Immature natural killer cell (primary cell): ENCODE data around the gene FBXL20. TPM values are rescaled to one million over a fixed set of nuclear protein-coding genes. Genes with fewer than 3 reads are reported as not detected.
A peak's percentile ranks its signal among the peaks of the same experiment; 100 is the strongest.

Experiments used
- DNase-seq, 3 donors: peaks; one replicate each; pipeline ENCODE4 v3.0.0; 2022; ENCODE audit warnings: mixed read lengths in 1 of 3
- H3K27ac Mint-ChIP-seq, 6 donors: one replicate each; pipeline ENCODE4 v1.8.0; 2020; ENCODE audit warnings: mixed read lengths in 6 of 6, mild to moderate bottlenecking in 5 of 6, inconsistent platforms in 4 of 6, moderate library complexity in 3 of 6
- H3K27me3 Mint-ChIP-seq, 3 donors: one replicate each; pipeline ENCODE4 v1.8.0; 2020 to 2021; ENCODE audit warnings: low read depth in 3 of 3, mild to moderate bottlenecking in 3 of 3, mixed read lengths in 3 of 3, moderate library complexity in 3 of 3, inconsistent platforms in 1 of 3
- H3K36me3 Mint-ChIP-seq, 3 donors: one replicate each; pipeline ENCODE4 v1.8.0; 2020; ENCODE audit warnings: mixed read lengths in 3 of 3, inconsistent platforms in 2 of 3, mild to moderate bottlenecking in 2 of 3
- H3K4me1 Mint-ChIP-seq, 2 donors: one replicate each; pipeline ENCODE4 v1.8.0; 2020; ENCODE audit warnings: inconsistent platforms in 2 of 2, mild to moderate bottlenecking in 2 of 2, mixed read lengths in 2 of 2, moderate library complexity in 1 of 2
- H3K4me3 Mint-ChIP-seq, 5 donors: one replicate each; pipeline ENCODE4 v1.8.0; 2020; ENCODE audit warnings: mild to moderate bottlenecking in 5 of 5, mixed read lengths in 5 of 5, inconsistent platforms in 3 of 5, moderate library complexity in 3 of 5
- H3K9me3 Mint-ChIP-seq, 6 donors: one replicate each; pipeline ENCODE4 v1.8.0; 2020; ENCODE audit warnings: mild to moderate bottlenecking in 6 of 6, mixed read lengths in 6 of 6, inconsistent platforms in 4 of 6, moderate library complexity in 3 of 6
- polyA plus RNA-seq, 3 donors: library from polyadenylated mRNA; unstranded; fragments of 300-500 nt; fragmentation: Illumina TruSeq; gene quantifications; one replicate each; pipeline ENCODE4 v1.2.3, GENCODE V29; 2021

Gene FBXL20
- polyA plus RNA-seq, 3 donors from 2014 or later = 0.55 to 4.9 (median 2.4) TPM

GRCh38 chr17:39246274-39246673, 155.2 kb downstream of the FBXL20 start:
- no peaks in the 10 kb centered on the region for H3K36me3 Mint-ChIP-seq
- H3K9me3 Mint-ChIP-seq = no peaks in the 10 kb centered on the region
- no peak overlapping the region for H3K4me3 Mint-ChIP-seq
- no peak for DNase-seq
- peaks cover 2 to 11% (median 2%) of the 10 kb centered on the region in 3 donors for H3K27me3 Mint-ChIP-seq
- H3K27ac Mint-ChIP-seq = no peak overlapping the region
- peaks cover 9 to 12% of the 10 kb centered on the region in 2 donors for H3K4me1 Mint-ChIP-seq

DNA sequence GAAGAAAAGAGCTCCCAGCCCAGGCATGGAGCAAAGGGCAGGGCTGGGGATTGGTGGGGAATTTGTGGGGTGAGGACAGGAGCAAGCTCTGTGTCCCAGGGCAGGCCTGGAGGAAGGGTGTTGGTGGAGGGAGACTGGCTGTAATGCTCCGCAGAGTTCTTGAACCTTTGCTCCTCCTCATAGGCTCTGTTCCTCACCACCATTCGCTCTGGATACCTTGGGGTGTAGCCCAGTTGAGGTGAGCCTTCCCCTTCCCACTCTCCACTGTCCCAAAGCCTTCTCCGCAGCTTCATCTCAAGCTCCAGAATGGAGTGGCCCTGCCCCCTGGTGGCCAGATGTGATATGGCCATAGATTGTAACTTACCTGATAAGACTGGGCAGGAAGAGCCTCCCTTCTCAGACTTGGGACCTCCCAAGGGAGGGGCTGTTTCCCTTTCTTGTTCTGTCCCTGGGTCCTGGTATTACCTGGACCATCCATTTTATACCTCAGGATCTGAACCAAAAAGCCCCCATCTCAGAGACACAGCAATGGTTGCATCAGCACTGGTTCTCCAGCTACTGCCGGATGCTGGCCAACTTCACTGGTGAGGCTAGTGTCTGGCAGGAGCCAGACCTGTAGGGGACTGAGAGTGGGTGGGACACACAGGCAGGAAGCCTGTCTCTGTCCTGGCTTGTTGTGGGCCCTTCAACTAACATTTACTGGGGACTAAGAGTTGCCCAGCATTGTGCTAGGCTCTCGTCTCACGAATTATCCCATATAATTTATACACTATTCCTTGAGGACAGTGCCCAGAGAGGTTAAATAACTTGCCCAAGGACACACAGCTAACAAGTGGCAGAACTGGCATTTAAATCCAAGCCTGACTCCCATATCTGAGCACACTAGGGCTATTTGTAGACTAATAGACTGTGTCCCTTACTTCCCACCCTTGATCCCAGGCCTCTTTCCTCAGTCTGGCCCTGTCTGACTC, 156.5 kb downstream of the FBXL20 start:
- H3K9me3 Mint-ChIP-seq = no peaks in the 10 kb centered on the region
- H3K27me3 Mint-ChIP-seq = peaks cover 2 to 13% (median 2%) of the 10 kb centered on the region in 3 donors
- H3K4me3 Mint-ChIP-seq = peak overlapping the region in 3 of 5 donors; percentile 7 to 67 (median 44)
- H3K36me3 Mint-ChIP-seq = no peaks in the 10 kb centered on the region
- peak; percentile 72 to 78 (median 76) for DNase-seq
- H3K4me1 Mint-ChIP-seq = peaks cover 9 to 14% of the 10 kb centered on the region in 2 donors
- H3K27ac Mint-ChIP-seq = peak overlapping the region in 2 of 6 donors; percentile 33 to 78

DNA sequence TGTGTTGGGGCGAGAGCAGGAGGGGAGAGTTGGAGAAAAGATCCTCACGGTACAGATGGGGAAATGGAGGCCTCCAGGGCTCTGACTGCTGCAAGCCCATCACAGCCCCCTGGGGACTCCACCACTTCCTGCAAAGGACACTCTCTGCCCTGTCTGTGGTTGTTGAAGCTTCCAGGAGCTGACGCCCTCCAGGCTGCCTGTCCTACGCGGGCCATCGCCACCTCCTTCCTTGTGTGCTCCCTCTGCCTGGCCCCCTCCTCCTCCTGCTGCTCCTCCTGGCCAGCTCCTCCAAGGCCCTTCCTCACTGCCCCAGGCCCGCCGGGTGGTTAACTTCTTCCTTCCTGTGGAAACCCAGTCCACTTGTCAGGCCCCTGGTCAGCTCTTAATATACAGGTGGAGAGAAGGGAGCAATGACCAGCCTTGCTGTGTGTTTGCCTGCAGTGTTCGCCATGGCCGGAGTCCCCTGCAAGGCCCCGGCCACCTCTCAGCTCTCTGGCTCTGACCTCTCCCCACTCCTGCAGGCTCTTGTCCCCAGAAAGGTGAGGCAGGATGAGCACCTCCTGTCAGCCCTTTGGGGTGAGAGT, 157.3 kb downstream of the FBXL20 start:
- no peaks in the 10 kb centered on the region for H3K36me3 Mint-ChIP-seq
- peaks cover 15 to 22% of the 10 kb centered on the region in 2 donors for H3K4me1 Mint-ChIP-seq
- peaks cover 2 to 13% (median 2%) of the 10 kb centered on the region in 3 donors for H3K27me3 Mint-ChIP-seq
- no peak for DNase-seq
- H3K4me3 Mint-ChIP-seq = no peak overlapping the region
- no peaks in the 10 kb centered on the region for H3K9me3 Mint-ChIP-seq
- H3K27ac Mint-ChIP-seq = no peak overlapping the region

GRCh38 chr17:39243155-39243554, 158.3 kb downstream of the FBXL20 start:
- Mint-ChIP-seq H3K36me3 (no peaks in the 10 kb centered on the region), H3K27me3 (peaks cover 2 to 17% (median 7%) of the 10 kb centered on the region in 3 donors), H3K4me1 (peaks cover 24 to 31% of the 10 kb centered on the region in 2 donors), H3K9me3 (no peaks in the 10 kb centered on the region), H3K27ac (no peak overlapping the region), H3K4me3 (no peak overlapping the region)
- DNase-seq = no peak

GRCh38 chr17:39240631-39241030, 160.8 kb downstream of the FBXL20 start:
- Mint-ChIP-seq H3K9me3 (no peaks in the 10 kb centered on the region), H3K4me1 (peaks cover 27 to 33% of the 10 kb centered on the region in 2 donors), H3K27ac (peak overlapping the region in 1 of 6 donors; percentile 57), H3K27me3 (peaks cover 2 to 12% (median 7%) of the 10 kb centered on the region in 3 donors), H3K36me3 (no peaks in the 10 kb centered on the region), H3K4me3 (no peak overlapping the region)
- no peak for DNase-seq

GRCh38 chr17:39239640-39240314, 161.6 kb downstream of the FBXL20 start:
- DNase-seq = peak; percentile 38 to 47 (median 46)
- peaks cover 2 to 12% (median 7%) of the 10 kb centered on the region in 3 donors for H3K27me3 Mint-ChIP-seq
- H3K27ac Mint-ChIP-seq = peak overlapping the region in 4 of 6 donors; percentile 34 to 82 (median 44)
- H3K4me1 Mint-ChIP-seq = peaks cover 28 to 31% of the 10 kb centered on the region in 2 donors
- peak overlapping the region in 4 of 5 donors; percentile 9 to 55 (median 33) for H3K4me3 Mint-ChIP-seq
- H3K36me3 Mint-ChIP-seq = no peaks in the 10 kb centered on the region
- no peaks in the 10 kb centered on the region for H3K9me3 Mint-ChIP-seq

DNA sequence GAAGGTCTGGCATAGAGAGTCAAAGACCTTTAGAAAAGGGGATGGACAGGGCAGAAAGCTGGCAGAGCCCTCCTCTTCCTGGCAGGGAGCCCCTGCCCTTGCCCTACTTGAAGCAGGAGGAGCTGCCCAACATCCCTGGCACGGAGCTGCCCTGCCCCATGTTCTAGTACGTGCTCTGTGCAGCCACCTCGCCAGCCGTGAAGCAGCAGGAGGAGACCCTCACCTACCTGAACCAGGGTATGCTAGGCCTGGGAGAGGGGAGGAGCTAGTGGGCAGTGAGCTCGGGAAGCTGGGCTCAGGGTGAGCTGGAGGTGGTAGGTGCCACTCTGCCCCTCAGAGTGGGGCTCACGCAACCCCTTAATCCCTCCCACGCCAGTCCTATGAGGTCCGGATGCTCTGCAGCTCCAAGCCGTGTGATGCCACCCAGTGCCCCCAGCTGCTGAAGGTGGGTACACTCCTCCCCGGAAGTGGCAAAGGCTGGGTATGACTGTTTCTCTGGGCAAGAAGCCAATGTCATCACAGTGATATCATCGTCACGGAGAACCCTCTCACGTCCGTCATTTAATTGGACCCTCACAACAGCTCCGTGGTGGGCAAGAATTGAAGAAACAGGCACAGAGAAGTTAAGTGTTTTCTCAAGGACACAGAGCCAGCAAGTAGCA, 163.0 kb downstream of the FBXL20 start:
- peak overlapping the region; percentile 61 to 86 (median 79) for H3K4me3 Mint-ChIP-seq
- H3K9me3 Mint-ChIP-seq = no peaks in the 10 kb centered on the region
- H3K27ac Mint-ChIP-seq = peak overlapping the region; percentile 85 to 97 (median 92)
- no peaks in the 10 kb centered on the region for H3K36me3 Mint-ChIP-seq
- H3K27me3 Mint-ChIP-seq = peaks cover 0 to 7% (median 6%) of the 10 kb centered on the region in 3 donors
- peak; percentile 70 to 89 (median 71) for DNase-seq
- H3K4me1 Mint-ChIP-seq = peaks cover 19 to 21% of the 10 kb centered on the region in 2 donors

GRCh38 chr17:39237586-39237985, 163.8 kb downstream of the FBXL20 start:
- Mint-ChIP-seq H3K4me3 (no peak overlapping the region), H3K9me3 (no peaks in the 10 kb centered on the region), H3K27me3 (peaks cover 0 to 7% (median 6%) of the 10 kb centered on the region in 3 donors), H3K4me1 (peaks cover 19 to 21% of the 10 kb centered on the region in 2 donors), H3K27ac (peak overlapping the region in 2 of 6 donors; percentile 96 to 97), H3K36me3 (no peaks in the 10 kb centered on the region)
- DNase-seq = no peak

GRCh38 chr17:39236981-39237441, 164.4 kb downstream of the FBXL20 start:
- no peak overlapping the region for H3K4me3 Mint-ChIP-seq
- H3K27ac Mint-ChIP-seq = no peak overlapping the region

GRCh38 chr17:39236450-39236927, 164.9 kb downstream of the FBXL20 start:
- Mint-ChIP-seq H3K36me3 (no peaks in the 10 kb centered on the region), H3K4me1 (peaks cover 28 to 30% of the 10 kb centered on the region in 2 donors), H3K27ac (peak overlapping the region in 1 of 6 donors; percentile 89), H3K27me3 (peaks cover 0 to 6% (median 5%) of the 10 kb centered on the region in 3 donors), H3K9me3 (no peaks in the 10 kb centered on the region), H3K4me3 (no peak overlapping the region)
- no peak for DNase-seq

More at GRCh38 chr17:39236981-39237441, 164.4 kb downstream of the FBXL20 start:
- DNase-seq = no peak
- H3K27me3 Mint-ChIP-seq = peaks cover 0 to 6% (median 5%) of the 10 kb centered on the region in 3 donors
- H3K9me3 Mint-ChIP-seq = no peaks in the 10 kb centered on the region
- H3K4me1 Mint-ChIP-seq = peaks cover 23 to 24% of the 10 kb centered on the region in 2 donors
- H3K36me3 Mint-ChIP-seq = no peaks in the 10 kb centered on the region

GRCh38 chr17:39235555-39236449, 165.6 kb downstream of the FBXL20 start:
- Mint-ChIP-seq H3K36me3 (no peaks in the 10 kb centered on the region), H3K4me1 (peaks cover 28 to 31% of the 10 kb centered on the region in 2 donors), H3K27me3 (peaks cover 0 to 6% (median 5%) of the 10 kb centered on the region in 3 donors), H3K9me3 (no peaks in the 10 kb centered on the region), H3K4me3 (no peak overlapping the region), H3K27ac (peak overlapping the region in 1 of 6 donors; percentile 89)
- peak; percentile 24 to 59 (median 39) for DNase-seq
